Smooth muscle cell (in vitro differentiated cells): ENCODE results near the gene DCAF17. TPM values are rescaled to one million over a fixed set of nuclear protein-coding genes. Genes with fewer than 3 reads are reported as not detected.
"Not testable (repeated sequence)": the region's sequence is repeated elsewhere in the genome, so short reads cannot be mapped to it uniquely, and the experiment has no call there.

Experiments
- DNase-seq: peaks from one replicate; lab custom pipeline; 2025; ENCODE audit not compliant: unreplicated experiment; lab: John Stamatoyannopoulos, UW
- H2AFZ ChIP-seq: fragments of 200-600 bp; sonication (generic); 2 replicates; pipeline ENCODE4 v1.6.0; 2016; ENCODE audit warnings: antibody characterized with exemption, low read depth, mild to moderate bottlenecking
- H3F3A ChIP-seq: fragments of 200-600 bp; sonication (generic); 2 replicates; pipeline ENCODE4 v1.6.0; 2017; ENCODE audit warnings: antibody characterized with exemption, low read depth
- H3K27ac ChIP-seq: fragments of 200-600 bp; sonication (generic); 2 replicates; pipeline ENCODE4 v1.5.1; 2016; ENCODE audit warnings: low read depth, mild to moderate bottlenecking
- H3K27me3 ChIP-seq: fragments of 200-600 bp; sonication (generic); 2 replicates; pipeline ENCODE4 v1.6.1; 2016; ENCODE audit warnings: low read depth, mild to moderate bottlenecking
- H3K36me3 ChIP-seq: fragments of 200-600 bp; sonication (generic); 2 replicates; pipeline ENCODE4 v1.5.1; 2016; ENCODE audit warnings: low read depth
- H3K4me1 ChIP-seq: fragments of 200-600 bp; sonication (generic); 2 replicates; pipeline ENCODE4 v1.5.1; 2016; ENCODE audit warnings: low read depth
- H3K4me2 ChIP-seq: fragments of 200-600 bp; sonication (generic); 2 replicates; pipeline ENCODE4 v1.6.0; 2016; ENCODE audit warnings: mild to moderate bottlenecking
- H3K4me3 ChIP-seq: fragments of 200-600 bp; sonication (generic); 2 replicates; pipeline ENCODE4 v1.5.1; 2016; ENCODE audit warnings: mild to moderate bottlenecking
- H3K79me2 ChIP-seq: fragments of 200-600 bp; sonication (generic); 2 replicates; pipeline ENCODE4 v1.6.0; 2016; ENCODE audit warnings: low read depth, mild to moderate bottlenecking
- H3K9ac ChIP-seq: fragments of 200-600 bp; sonication (generic); 2 replicates; pipeline ENCODE4 v1.6.0; 2016; ENCODE audit warnings: low read depth
- H3K9me3 ChIP-seq: fragments of 200-600 bp; sonication (generic); replicated peaks from 2 replicates; pipeline ENCODE4 v1.5.1; 2016; ENCODE audit warnings: low read depth
- H4K20me1 ChIP-seq: fragments of 200-600 bp; sonication (generic); 2 replicates; pipeline ENCODE4 v1.6.0; 2016; ENCODE audit warnings: low read depth
- CTCF ChIP-seq: fragments of 200-600 bp; sonication (generic); IDR thresholded peaks from 2 replicates; pipeline ENCODE4 v1.5.1; 2017; ENCODE audit warnings: borderline replicate concordance, mild to moderate bottlenecking, antibody characterized with exemption; ENCODE audit not compliant: insufficient read depth, poor library complexity, severe bottlenecking
- WGBS: methylation state at CpG from one replicate; pipeline ENCODE4 v1.1.7; 2016; ENCODE audit warnings: low lambda C conversion rate; 5-methylcytosine and 5-hydroxymethylcytosine counted together
- polyA plus RNA-seq: library from polyadenylated mRNA; unstranded; fragments of >200 nt; fragmentation: Nextera tagmentation; extraction: Ambion mirVana; gene quantifications from 2 replicates; pipeline ENCODE4 v1.2.1, GENCODE V29; 2016
- total RNA-seq: library from RNA; depleted of rRNA; stranded (reverse); fragments of >200 nt; gene quantifications from 2 replicates; pipeline ENCODE4 v1.2.3, GENCODE V29; 2014

Gene DCAF17
- total and polyA plus RNA-seq, 2 experiments from 2014 or later: 4.3 to 17.2 TPM

GRCh38 chr2:171487803-171488259 is 53.8 kb downstream of the DCAF17 start:
- Histone ChIP-seq H3K36me3 (no peaks in the 10 kb centered on the region), H3K27ac (no peak overlapping the region), H2AFZ (no peak overlapping the region), H3K4me1 (no peaks in the 10 kb centered on the region), H3K9me3 (no peaks in the 10 kb centered on the region), H3K4me3 (no peak overlapping the region), H3F3A (no peaks in the 10 kb centered on the region), H3K4me2 (no peak overlapping the region), H3K27me3 (no peaks in the 10 kb centered on the region), H3K79me2 (no peaks in the 10 kb centered on the region), H3K9ac (no peak overlapping the region), H4K20me1 (no peaks in the 10 kb centered on the region)
- no peak for DNase-seq
- no peak for TF ChIP-seq CTCF
- WGBS: 91% methylated on average over 4 of the region's 4 CpGs

- 93% methylated on average over 2 of the region's 2 CpGs for WGBS
- H3K9ac ChIP-seq: no peak overlapping the region
- H4K20me1 ChIP-seq: no peaks in the 10 kb centered on the region
- H3K27me3 ChIP-seq: no peaks in the 10 kb centered on the region
- DNase-seq: no peak
- H3F3A ChIP-seq: no peaks in the 10 kb centered on the region
- no peak overlapping the region for H3K4me3 ChIP-seq
- H3K36me3 ChIP-seq: no peaks in the 10 kb centered on the region
- H3K27ac ChIP-seq: no peak overlapping the region
- no peaks in the 10 kb centered on the region for H3K9me3 ChIP-seq
- no peaks in the 10 kb centered on the region for H3K4me1 ChIP-seq
- no peaks in the 10 kb centered on the region for H3K79me2 ChIP-seq
- TF ChIP-seq CTCF: no peak
- H3K4me2 ChIP-seq: no peak overlapping the region
- no peak overlapping the region for H2AFZ ChIP-seq
Measured at GRCh38 chr2:171490577-171490976, 56.6 kb downstream of the DCAF17 start.

GRCh38 chr2:171491292-171491691 is 57.3 kb downstream of the DCAF17 start:
- DNase-seq: no peak
- H3K4me3 ChIP-seq: no peak overlapping the region
- WGBS: 92% methylated on average over 3 of the region's 3 CpGs
- no peaks in the 10 kb centered on the region for H4K20me1 ChIP-seq
- H3K4me1 ChIP-seq: no peaks in the 10 kb centered on the region
- H3K27me3 ChIP-seq: no peaks in the 10 kb centered on the region
- H3F3A ChIP-seq: no peaks in the 10 kb centered on the region
- H3K4me2 ChIP-seq: no peak overlapping the region
- H3K36me3 ChIP-seq: no peaks in the 10 kb centered on the region
- H3K27ac ChIP-seq: no peak overlapping the region
- TF ChIP-seq CTCF: no peak
- no peak overlapping the region for H3K9ac ChIP-seq
- H2AFZ ChIP-seq: no peak overlapping the region
- H3K9me3 ChIP-seq: no peaks in the 10 kb centered on the region
- H3K79me2 ChIP-seq: no peaks in the 10 kb centered on the region

GRCh38 chr2:171492664-171493063 is 58.6 kb downstream of the DCAF17 start:
- Histone ChIP-seq H2AFZ (no peak overlapping the region), H3K27ac (no peak overlapping the region), H3K36me3 (no peaks in the 10 kb centered on the region), H4K20me1 (no peaks in the 10 kb centered on the region), H3K4me1 (no peaks in the 10 kb centered on the region), H3K79me2 (no peaks in the 10 kb centered on the region), H3K27me3 (no peaks in the 10 kb centered on the region), H3K9me3 (no peaks in the 10 kb centered on the region), H3F3A (no peaks in the 10 kb centered on the region), H3K4me3 (no peak overlapping the region), H3K9ac (no peak overlapping the region), H3K4me2 (no peak overlapping the region)
- no peak for DNase-seq
- TF ChIP-seq CTCF: no peak
- WGBS: 91% methylated on average over 6 of the region's 6 CpGs

GRCh38 chr2:171497664-171498063 is 63.6 kb downstream of the DCAF17 start:
- not testable (repeated sequence) for H3K27me3 ChIP-seq, H3K4me1 ChIP-seq, H3K27ac ChIP-seq, H3K4me2 ChIP-seq, H3K9ac ChIP-seq, H3K36me3 ChIP-seq, H3K79me2 ChIP-seq, H3F3A ChIP-seq, H2AFZ ChIP-seq, DNase-seq, H4K20me1 ChIP-seq, H3K9me3 ChIP-seq, H3K4me3 ChIP-seq
- 97% methylated on average over 5 of the region's 5 CpGs for WGBS
